GM23338 (cell line): ENCODE data around the gene CCDC134. TPM values are rescaled to one million over a fixed set of nuclear protein-coding genes. Genes with fewer than 3 reads are reported as not detected.
A peak's percentile ranks its signal among the peaks of the same experiment; 100 is the strongest.

ENCODE experiments used
- ATAC-seq: fragments of 200-7000 bp; cut with Tn5 transposase; 3 replicates; pipeline ENCODE4 v1.9.1; 2020
- DNase-seq: peaks from one replicate; pipeline ENCODE4 v3.0.0-alpha.2; 2015; ENCODE audit warnings: low spot score
- H2AFZ ChIP-seq: fragments of 200-600 bp; sonication (generic); 2 replicates; pipeline ENCODE4 v1.8.0; 2016; ENCODE audit warnings: antibody characterized with exemption, mild to moderate bottlenecking, moderate library complexity
- H3F3A ChIP-seq: fragments of 200-600 bp; sonication (generic); replicated peaks from 2 replicates; pipeline ENCODE4 v1.8.0; 2017; ENCODE audit warnings: antibody characterized with exemption, mixed run types, low read depth
- H3K27ac ChIP-seq: fragments of 200-600 bp; sonication (generic); 2 replicates; pipeline ENCODE4 v1.6.1; 2016; ENCODE audit warnings: low read depth
- H3K27me3 ChIP-seq: fragments of 200-600 bp; sonication (generic); 2 replicates; pipeline ENCODE4 v1.8.0; 2016; ENCODE audit warnings: mild to moderate bottlenecking, mixed run types, moderate library complexity; ENCODE audit not compliant: insufficient read depth
- H3K36me3 ChIP-seq: fragments of 200-600 bp; sonication (generic); 2 replicates; pipeline ENCODE4 v1.8.0; 2016; ENCODE audit warnings: mild to moderate bottlenecking; ENCODE audit not compliant: insufficient read depth
- H3K4me1 ChIP-seq: fragments of 200-600 bp; sonication (generic); 2 replicates; pipeline ENCODE4 v1.8.0; 2016; ENCODE audit warnings: mild to moderate bottlenecking, moderate library complexity; ENCODE audit not compliant: insufficient read depth
- H3K4me2 ChIP-seq: fragments of 200-600 bp; sonication (generic); 2 replicates; pipeline ENCODE4 v1.7.1; 2017; ENCODE audit warnings: mixed run types
- H3K4me3 ChIP-seq: fragments of 200-600 bp; sonication (generic); 2 replicates; pipeline ENCODE4 v1.6.1; 2016; ENCODE audit warnings: mixed run types
- H3K79me2 ChIP-seq: fragments of 200-600 bp; sonication (generic); replicated peaks from 2 replicates; pipeline ENCODE4 v1.8.0; 2017; ENCODE audit warnings: mild to moderate bottlenecking; ENCODE audit not compliant: insufficient read depth
- H3K9me2 ChIP-seq: fragments of 200-600 bp; sonication (generic); 2 replicates; pipeline ENCODE4 v1.8.0; 2017; ENCODE audit not compliant: insufficient read depth
- H4K20me1 ChIP-seq: fragments of 200-600 bp; sonication (generic); replicated peaks from 2 replicates; pipeline ENCODE4 v1.8.0; 2017; ENCODE audit warnings: mild to moderate bottlenecking; ENCODE audit not compliant: insufficient read depth
- H3K27ac Mint-ChIP-seq: 2 replicates; pipeline ENCODE4 v1.8.0; 2020; ENCODE audit warnings: inconsistent platforms, mild to moderate bottlenecking, moderate library complexity, mixed read lengths
- H3K27me3 Mint-ChIP-seq: 3 replicates; pipeline ENCODE4 v1.8.0; 2022; ENCODE audit warnings: low read depth, mild to moderate bottlenecking, moderate library complexity, mixed read lengths, inconsistent platforms; ENCODE audit not compliant: insufficient read depth, poor library complexity
- H3K36me3 Mint-ChIP-seq: 3 replicates; pipeline ENCODE4 v1.8.0; 2021; ENCODE audit warnings: low read depth, mild to moderate bottlenecking, inconsistent platforms, moderate library complexity, mixed read lengths
- H3K4me1 Mint-ChIP-seq: 3 replicates; pipeline ENCODE4 v1.8.0; 2020; ENCODE audit warnings: mild to moderate bottlenecking, inconsistent platforms, mixed read lengths
- H3K4me3 Mint-ChIP-seq: 3 replicates; pipeline ENCODE4 v1.8.0; 2021; ENCODE audit warnings: moderate library complexity, mild to moderate bottlenecking, inconsistent platforms, mixed read lengths
- H3K9me3 Mint-ChIP-seq: 3 replicates; pipeline ENCODE4 v1.8.0; 2020; ENCODE audit warnings: moderate library complexity, mild to moderate bottlenecking, inconsistent platforms, mixed read lengths
- polyA plus RNA-seq: library from polyadenylated mRNA; unstranded; fragments of >200 nt; fragmentation: Nextera tagmentation; extraction: Ambion mirVana; gene quantifications from 2 replicates; pipeline ENCODE4 v1.2.1, GENCODE V29; 2016
- total RNA-seq: library from RNA; depleted of rRNA; stranded (reverse); fragments of >200 nt; shearing (Covaris generic); gene quantifications from 2 replicates; pipeline ENCODE4 v1.2.3, GENCODE V29; 2014
- TF ChIP-seq, protein P1 (sequence below): IDR thresholded peaks from one replicate; pipeline ENCODE4 v1.6.1; 2018; ENCODE audit warnings: antibody characterized with exemption; ENCODE audit not compliant: unreplicated experiment
- TF ChIP-seq, protein P2 (sequence below), 2 experiments: fragments of 200-600 bp in 1 of 2; sonication (generic) in 1 of 2; conservative IDR thresholded peaks; 2 replicates each; pipeline versions ENCODE4 v1.5.1 to v1.6.1; 2016 to 2017; ENCODE audit warnings: antibody characterized with exemption in 2 of 2, low read depth in 2 of 2, mild to moderate bottlenecking in 2 of 2, moderate library complexity in 1 of 2
- TF ChIP-seq, protein P3 (sequence below): fragments of 250-450 bp; sonication (Bioruptor Pico); IDR thresholded peaks from 2 replicates; pipeline ENCODE4 v1.5.0; 2020; ENCODE audit warnings: mild to moderate bottlenecking, moderate library complexity

CCDC134 gene
- total and polyA plus RNA-seq, 2 experiments from 2014 or later, result 2.7 to 24.5 TPM

DNA sequence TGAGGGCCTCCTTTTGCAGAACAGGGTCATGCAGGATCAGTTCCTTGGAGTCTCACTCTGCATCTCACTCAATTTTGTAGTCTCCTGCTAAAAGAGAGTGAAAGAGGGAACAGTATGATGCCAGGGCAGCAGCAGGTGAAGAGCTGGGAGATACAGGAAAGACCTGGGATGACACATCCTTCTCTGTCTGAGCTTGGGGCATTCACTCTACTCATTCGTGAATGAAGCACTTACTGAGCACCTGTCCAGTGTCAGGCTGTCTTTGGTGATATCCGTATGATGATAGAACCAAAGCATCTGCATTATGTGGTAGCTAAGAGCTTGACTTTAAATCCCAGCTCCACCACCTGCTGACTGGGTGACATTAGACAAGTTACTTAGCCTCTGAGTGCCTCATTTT, 46.8 kb downstream of the CCDC134 start:
- H3K4me3 Mint-ChIP-seq, result no peak overlapping the region
- peaks cover 100% of the 10 kb centered on the region for H3K79me2 ChIP-seq
- peaks cover 4% of the 10 kb centered on the region; the same call in 1 of the 2 replicates for H3K36me3 ChIP-seq
- H3K27ac ChIP-seq, result peak overlapping the region; percentile 77; the same call in 1 of the 2 replicates
- peaks cover 17% of the 10 kb centered on the region for H3F3A ChIP-seq
- H3K4me2 ChIP-seq, result peak overlapping the region; percentile 66; the same call in 1 of the 2 replicates
- ATAC-seq (no peak), DNase-seq (no peak)
- peaks cover 40% of the 10 kb centered on the region for H3K4me1 Mint-ChIP-seq
- H3K4me3 ChIP-seq, result 0 out of 2 replicates have a peak overlapping the region, but pooled peaks have one; percentile 15
- H4K20me1 ChIP-seq, result peaks cover 63% of the 10 kb centered on the region
- no peaks in the 10 kb centered on the region for H3K27me3 ChIP-seq
- H3K27ac Mint-ChIP-seq, result peak overlapping the region; percentile 4; the same call in 1 of the 2 replicates
- H3K9me2 ChIP-seq, result no peaks in the 10 kb centered on the region
- H3K27me3 Mint-ChIP-seq, result peaks cover 12% of the 10 kb centered on the region
- no peaks in the 10 kb centered on the region for H3K9me3 Mint-ChIP-seq
- no peak overlapping the region for H2AFZ ChIP-seq
- H3K36me3 Mint-ChIP-seq, result peaks cover 18% of the 10 kb centered on the region; the same call in 2 of the 3 replicates
- peaks cover 56% of the 10 kb centered on the region for H3K4me1 ChIP-seq
- TF ChIP-seq, protein P1, sequence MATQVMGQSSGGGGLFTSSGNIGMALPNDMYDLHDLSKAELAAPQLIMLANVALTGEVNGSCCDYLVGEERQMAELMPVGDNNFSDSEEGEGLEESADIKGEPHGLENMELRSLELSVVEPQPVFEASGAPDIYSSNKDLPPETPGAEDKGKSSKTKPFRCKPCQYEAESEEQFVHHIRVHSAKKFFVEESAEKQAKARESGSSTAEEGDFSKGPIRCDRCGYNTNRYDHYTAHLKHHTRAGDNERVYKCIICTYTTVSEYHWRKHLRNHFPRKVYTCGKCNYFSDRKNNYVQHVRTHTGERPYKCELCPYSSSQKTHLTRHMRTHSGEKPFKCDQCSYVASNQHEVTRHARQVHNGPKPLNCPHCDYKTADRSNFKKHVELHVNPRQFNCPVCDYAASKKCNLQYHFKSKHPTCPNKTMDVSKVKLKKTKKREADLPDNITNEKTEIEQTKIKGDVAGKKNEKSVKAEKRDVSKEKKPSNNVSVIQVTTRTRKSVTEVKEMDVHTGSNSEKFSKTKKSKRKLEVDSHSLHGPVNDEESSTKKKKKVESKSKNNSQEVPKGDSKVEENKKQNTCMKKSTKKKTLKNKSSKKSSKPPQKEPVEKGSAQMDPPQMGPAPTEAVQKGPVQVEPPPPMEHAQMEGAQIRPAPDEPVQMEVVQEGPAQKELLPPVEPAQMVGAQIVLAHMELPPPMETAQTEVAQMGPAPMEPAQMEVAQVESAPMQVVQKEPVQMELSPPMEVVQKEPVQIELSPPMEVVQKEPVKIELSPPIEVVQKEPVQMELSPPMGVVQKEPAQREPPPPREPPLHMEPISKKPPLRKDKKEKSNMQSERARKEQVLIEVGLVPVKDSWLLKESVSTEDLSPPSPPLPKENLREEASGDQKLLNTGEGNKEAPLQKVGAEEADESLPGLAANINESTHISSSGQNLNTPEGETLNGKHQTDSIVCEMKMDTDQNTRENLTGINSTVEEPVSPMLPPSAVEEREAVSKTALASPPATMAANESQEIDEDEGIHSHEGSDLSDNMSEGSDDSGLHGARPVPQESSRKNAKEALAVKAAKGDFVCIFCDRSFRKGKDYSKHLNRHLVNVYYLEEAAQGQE, result no peak
- TF ChIP-seq, protein P2, sequence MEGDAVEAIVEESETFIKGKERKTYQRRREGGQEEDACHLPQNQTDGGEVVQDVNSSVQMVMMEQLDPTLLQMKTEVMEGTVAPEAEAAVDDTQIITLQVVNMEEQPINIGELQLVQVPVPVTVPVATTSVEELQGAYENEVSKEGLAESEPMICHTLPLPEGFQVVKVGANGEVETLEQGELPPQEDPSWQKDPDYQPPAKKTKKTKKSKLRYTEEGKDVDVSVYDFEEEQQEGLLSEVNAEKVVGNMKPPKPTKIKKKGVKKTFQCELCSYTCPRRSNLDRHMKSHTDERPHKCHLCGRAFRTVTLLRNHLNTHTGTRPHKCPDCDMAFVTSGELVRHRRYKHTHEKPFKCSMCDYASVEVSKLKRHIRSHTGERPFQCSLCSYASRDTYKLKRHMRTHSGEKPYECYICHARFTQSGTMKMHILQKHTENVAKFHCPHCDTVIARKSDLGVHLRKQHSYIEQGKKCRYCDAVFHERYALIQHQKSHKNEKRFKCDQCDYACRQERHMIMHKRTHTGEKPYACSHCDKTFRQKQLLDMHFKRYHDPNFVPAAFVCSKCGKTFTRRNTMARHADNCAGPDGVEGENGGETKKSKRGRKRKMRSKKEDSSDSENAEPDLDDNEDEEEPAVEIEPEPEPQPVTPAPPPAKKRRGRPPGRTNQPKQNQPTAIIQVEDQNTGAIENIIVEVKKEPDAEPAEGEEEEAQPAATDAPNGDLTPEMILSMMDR (conservative IDR thresholded peaks at IDR 0.05; ENCODE audit: low read depth in 2 of 2), result no peak
- TF ChIP-seq, protein P3, sequence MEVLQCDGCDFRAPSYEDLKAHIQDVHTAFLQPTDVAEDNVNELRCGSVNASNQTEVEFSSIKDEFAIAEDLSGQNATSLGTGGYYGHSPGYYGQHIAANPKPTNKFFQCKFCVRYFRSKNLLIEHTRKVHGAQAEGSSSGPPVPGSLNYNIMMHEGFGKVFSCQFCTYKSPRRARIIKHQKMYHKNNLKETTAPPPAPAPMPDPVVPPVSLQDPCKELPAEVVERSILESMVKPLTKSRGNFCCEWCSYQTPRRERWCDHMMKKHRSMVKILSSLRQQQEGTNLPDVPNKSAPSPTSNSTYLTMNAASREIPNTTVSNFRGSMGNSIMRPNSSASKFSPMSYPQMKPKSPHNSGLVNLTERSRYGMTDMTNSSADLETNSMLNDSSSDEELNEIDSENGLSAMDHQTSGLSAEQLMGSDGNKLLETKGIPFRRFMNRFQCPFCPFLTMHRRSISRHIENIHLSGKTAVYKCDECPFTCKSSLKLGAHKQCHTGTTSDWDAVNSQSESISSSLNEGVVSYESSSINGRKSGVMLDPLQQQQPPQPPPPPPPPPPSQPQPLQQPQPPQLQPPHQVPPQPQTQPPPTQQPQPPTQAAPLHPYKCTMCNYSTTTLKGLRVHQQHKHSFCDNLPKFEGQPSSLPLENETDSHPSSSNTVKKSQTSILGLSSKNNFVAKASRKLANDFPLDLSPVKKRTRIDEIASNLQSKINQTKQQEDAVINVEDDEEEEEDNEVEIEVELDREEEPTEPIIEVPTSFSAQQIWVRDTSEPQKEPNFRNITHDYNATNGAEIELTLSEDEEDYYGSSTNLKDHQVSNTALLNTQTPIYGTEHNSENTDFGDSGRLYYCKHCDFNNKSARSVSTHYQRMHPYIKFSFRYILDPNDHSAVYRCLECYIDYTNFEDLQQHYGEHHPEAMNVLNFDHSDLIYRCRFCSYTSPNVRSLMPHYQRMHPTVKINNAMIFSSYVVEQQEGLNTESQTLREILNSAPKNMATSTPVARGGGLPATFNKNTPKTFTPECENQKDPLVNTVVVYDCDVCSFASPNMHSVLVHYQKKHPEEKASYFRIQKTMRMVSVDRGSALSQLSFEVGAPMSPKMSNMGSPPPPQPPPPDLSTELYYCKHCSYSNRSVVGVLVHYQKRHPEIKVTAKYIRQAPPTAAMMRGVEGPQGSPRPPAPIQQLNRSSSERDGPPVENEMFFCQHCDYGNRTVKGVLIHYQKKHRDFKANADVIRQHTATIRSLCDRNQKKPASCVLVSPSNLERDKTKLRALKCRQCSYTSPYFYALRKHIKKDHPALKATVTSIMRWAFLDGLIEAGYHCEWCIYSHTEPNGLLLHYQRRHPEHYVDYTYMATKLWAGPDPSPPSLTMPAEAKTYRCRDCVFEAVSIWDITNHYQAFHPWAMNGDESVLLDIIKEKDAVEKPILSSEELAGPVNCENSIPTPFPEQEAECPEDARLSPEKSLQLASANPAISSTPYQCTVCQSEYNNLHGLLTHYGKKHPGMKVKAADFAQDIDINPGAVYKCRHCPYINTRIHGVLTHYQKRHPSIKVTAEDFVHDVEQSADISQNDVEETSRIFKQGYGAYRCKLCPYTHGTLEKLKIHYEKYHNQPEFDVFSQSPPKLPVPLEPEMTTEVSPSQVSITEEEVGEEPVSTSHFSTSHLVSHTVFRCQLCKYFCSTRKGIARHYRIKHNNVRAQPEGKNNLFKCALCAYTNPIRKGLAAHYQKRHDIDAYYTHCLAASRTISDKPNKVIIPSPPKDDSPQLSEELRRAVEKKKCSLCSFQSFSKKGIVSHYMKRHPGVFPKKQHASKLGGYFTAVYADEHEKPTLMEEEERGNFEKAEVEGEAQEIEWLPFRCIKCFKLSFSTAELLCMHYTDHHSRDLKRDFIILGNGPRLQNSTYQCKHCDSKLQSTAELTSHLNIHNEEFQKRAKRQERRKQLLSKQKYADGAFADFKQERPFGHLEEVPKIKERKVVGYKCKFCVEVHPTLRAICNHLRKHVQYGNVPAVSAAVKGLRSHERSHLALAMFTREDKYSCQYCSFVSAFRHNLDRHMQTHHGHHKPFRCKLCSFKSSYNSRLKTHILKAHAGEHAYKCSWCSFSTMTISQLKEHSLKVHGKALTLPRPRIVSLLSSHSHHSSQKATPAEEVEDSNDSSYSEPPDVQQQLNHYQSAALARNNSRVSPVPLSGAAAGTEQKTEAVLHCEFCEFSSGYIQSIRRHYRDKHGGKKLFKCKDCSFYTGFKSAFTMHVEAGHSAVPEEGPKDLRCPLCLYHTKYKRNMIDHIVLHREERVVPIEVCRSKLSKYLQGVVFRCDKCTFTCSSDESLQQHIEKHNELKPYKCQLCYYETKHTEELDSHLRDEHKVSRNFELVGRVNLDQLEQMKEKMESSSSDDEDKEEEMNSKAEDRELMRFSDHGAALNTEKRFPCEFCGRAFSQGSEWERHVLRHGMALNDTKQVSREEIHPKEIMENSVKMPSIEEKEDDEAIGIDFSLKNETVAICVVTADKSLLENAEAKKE (CRISPR knock-in tag), result no peak
